Ishikawa (cell line): Measurements from ENCODE around the gene REV3L.

ENCODE experiments used
- CEBPB ChIP-seq: IDR thresholded peaks from 2 replicates; pipeline ENCODE4 v1.6.1; 2012
- CREB1 ChIP-seq: IDR thresholded peaks from 2 replicates; pipeline ENCODE4 v1.6.1; 2012; ENCODE audit warnings: low read depth
- EGR1 ChIP-seq: IDR thresholded peaks from 2 replicates; pipeline ENCODE4 v1.6.1; 2012
- EP300 ChIP-seq: IDR thresholded peaks from 2 replicates; pipeline ENCODE4 v1.6.1; 2012; ENCODE audit warnings: borderline replicate concordance
- FOXM1 ChIP-seq: IDR thresholded peaks from 2 replicates; pipeline ENCODE4 v1.6.1; 2012; ENCODE audit warnings: low read depth, borderline replicate concordance
- MAX ChIP-seq: IDR thresholded peaks from 2 replicates; pipeline ENCODE4 v1.6.1; 2012
- NFIC ChIP-seq: IDR thresholded peaks from 2 replicates; pipeline ENCODE4 v1.6.1; 2012
- RAD21 ChIP-seq: IDR thresholded peaks from 2 replicates; pipeline ENCODE4 v1.6.1; 2012; ENCODE audit warnings: low read depth
- TAF1 ChIP-seq: IDR thresholded peaks from 2 replicates; pipeline ENCODE4 v1.6.1; 2012; ENCODE audit warnings: low read depth, mild to moderate bottlenecking
- TCF12 ChIP-seq: IDR thresholded peaks from 2 replicates; pipeline ENCODE4 v1.6.1; 2012; ENCODE audit warnings: low read depth
- TEAD4 ChIP-seq: IDR thresholded peaks from 2 replicates; pipeline ENCODE4 v1.6.1; 2012
- USF1 ChIP-seq: IDR thresholded peaks from 2 replicates; pipeline ENCODE4 v1.6.1; 2012
- YY1 ChIP-seq: IDR thresholded peaks from 2 replicates; pipeline ENCODE4 v1.6.1; 2012; ENCODE audit warnings: low read depth
- ZBTB7A ChIP-seq: IDR thresholded peaks from 2 replicates; pipeline ENCODE4 v1.6.1; 2012; ENCODE audit warnings: low read depth
- TF ChIP-seq, protein P1 (sequence below): IDR thresholded peaks from 2 replicates; pipeline ENCODE4 v1.6.1; 2012; ENCODE audit warnings: low read depth, mild to moderate bottlenecking

REV3L gene

DNA sequence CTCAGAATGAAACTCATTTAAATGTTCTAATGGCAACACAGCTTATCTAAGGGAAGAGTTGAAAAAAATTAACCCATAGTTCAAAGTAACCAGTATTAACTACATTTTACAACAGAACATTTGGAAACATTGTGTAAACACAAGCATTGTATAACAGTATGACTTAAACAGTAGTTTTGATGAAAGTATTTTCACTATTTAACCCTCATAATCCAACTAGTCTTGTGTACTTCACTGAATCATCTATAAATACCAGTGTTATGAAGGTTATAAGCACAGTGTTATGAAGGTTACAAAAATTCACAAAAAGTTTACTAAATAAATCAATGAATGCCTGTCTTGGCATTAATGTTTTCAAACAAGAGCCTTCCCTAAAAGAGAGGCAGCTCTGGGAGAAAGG is 66.5 kb downstream of the REV3L start:
- TF ChIP-seq ZBTB7A (no peak), CEBPB (no peak), TEAD4 (no peak), CREB1 (no peak), FOXM1 (no peak), USF1 (no peak), EP300 (no peak), TAF1 (no peak), YY1 (no peak), MAX (no peak), TCF12 (no peak), NFIC (no peak), EGR1 (no peak), RAD21 (no peak)
- TF ChIP-seq, protein P1, sequence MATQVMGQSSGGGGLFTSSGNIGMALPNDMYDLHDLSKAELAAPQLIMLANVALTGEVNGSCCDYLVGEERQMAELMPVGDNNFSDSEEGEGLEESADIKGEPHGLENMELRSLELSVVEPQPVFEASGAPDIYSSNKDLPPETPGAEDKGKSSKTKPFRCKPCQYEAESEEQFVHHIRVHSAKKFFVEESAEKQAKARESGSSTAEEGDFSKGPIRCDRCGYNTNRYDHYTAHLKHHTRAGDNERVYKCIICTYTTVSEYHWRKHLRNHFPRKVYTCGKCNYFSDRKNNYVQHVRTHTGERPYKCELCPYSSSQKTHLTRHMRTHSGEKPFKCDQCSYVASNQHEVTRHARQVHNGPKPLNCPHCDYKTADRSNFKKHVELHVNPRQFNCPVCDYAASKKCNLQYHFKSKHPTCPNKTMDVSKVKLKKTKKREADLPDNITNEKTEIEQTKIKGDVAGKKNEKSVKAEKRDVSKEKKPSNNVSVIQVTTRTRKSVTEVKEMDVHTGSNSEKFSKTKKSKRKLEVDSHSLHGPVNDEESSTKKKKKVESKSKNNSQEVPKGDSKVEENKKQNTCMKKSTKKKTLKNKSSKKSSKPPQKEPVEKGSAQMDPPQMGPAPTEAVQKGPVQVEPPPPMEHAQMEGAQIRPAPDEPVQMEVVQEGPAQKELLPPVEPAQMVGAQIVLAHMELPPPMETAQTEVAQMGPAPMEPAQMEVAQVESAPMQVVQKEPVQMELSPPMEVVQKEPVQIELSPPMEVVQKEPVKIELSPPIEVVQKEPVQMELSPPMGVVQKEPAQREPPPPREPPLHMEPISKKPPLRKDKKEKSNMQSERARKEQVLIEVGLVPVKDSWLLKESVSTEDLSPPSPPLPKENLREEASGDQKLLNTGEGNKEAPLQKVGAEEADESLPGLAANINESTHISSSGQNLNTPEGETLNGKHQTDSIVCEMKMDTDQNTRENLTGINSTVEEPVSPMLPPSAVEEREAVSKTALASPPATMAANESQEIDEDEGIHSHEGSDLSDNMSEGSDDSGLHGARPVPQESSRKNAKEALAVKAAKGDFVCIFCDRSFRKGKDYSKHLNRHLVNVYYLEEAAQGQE = no peak

DNA sequence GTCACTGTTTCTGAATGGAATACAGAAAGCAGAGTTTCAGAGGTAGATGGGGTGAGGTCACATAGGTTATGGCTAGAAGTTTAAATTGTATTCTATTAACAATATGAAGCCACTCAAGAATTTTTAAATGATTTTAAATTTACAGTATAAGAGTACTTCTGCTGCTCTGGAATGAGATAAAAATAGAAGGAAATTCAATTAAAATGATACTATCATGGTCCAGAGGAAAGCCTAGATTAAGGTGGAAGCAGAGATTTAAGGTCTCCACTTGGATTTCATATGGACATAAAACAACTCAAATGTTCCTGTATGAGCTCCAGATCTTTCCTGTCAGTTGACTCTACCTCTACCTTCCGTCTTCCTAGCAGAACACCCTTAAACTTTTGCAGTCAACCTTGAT is 68.6 kb downstream of the REV3L start:
- TF ChIP-seq YY1 (no peak), TAF1 (no peak), EGR1 (no peak), NFIC (no peak), ZBTB7A (no peak), TCF12 (no peak), USF1 (no peak), FOXM1 (no peak), CEBPB (no peak), TEAD4 (no peak), RAD21 (no peak), CREB1 (no peak), MAX (no peak), EP300 (no peak)
- TF ChIP-seq, protein P1 = no peak

GRCh38 chr6:111411978-111412566 is 70.9 kb downstream of the REV3L start:
- TF ChIP-seq RAD21 (no peak), NFIC (no peak), USF1 (no peak), ZBTB7A (no peak), CREB1 (no peak), TAF1 (no peak), YY1 (no peak), EGR1 (no peak), EP300 (no peak), TEAD4 (no peak), MAX (no peak), CEBPB (no peak)
- TF ChIP-seq, protein P1 = no peak

- no peak for TF ChIP-seq EP300
- no peak for TF ChIP-seq YY1
- TF ChIP-seq FOXM1 = no peak
- TF ChIP-seq MAX = no peak
- no peak for TF ChIP-seq CREB1
- no peak for TF ChIP-seq CEBPB
- TF ChIP-seq RAD21 = no peak
- no peak for TF ChIP-seq USF1
- no peak for TF ChIP-seq NFIC
- no peak for TF ChIP-seq TAF1
- TF ChIP-seq, protein P1 = no peak
- no peak for TF ChIP-seq ZBTB7A
- TF ChIP-seq TEAD4 = no peak
- no peak for TF ChIP-seq EGR1
- no peak for TF ChIP-seq TCF12
Measured at GRCh38 chr6:111411046-111411445, 72.0 kb downstream of the REV3L start.
